ENCODE results near the gene PPP2R2B.
"Not testable (repeated sequence)": the region's sequence is repeated elsewhere in the genome, so short reads cannot be mapped to it uniquely, and the experiment has no call there.

PPP2R2B gene

GRCh38 chr5:146630472-146630871, 248.1 kb downstream of the PPP2R2B start:
- Histone ChIP-seq H3K4me1 (ENCODE audit: insufficient read depth, low read length) (peaks cover 13% of the 10 kb centered on the region), H3K9me3 (ENCODE audit: low read length) (peaks cover 3% of the 10 kb centered on the region)

GRCh38 chr5:146628950-146629349, 249.6 kb downstream of the PPP2R2B start:
- Histone ChIP-seq H3K9me3 (ENCODE audit: low read length) (peaks cover 3% of the 10 kb centered on the region), H3K27me3 (ENCODE audit: insufficient read depth, low read length) (no peaks in the 10 kb centered on the region), H3K4me3 (ENCODE audit: low read length) (no peak overlapping the region), H3K4me1 (ENCODE audit: insufficient read depth, low read length) (peaks cover 12% of the 10 kb centered on the region), H2AFZ (ENCODE audit: low read depth, low read length) (no peak overlapping the region), H3K36me3 (ENCODE audit: insufficient read depth, low read length) (no peaks in the 10 kb centered on the region)

More at GRCh38 chr5:146630472-146630871, 248.1 kb downstream of the PPP2R2B start:
- no peak overlapping the region for H2AFZ ChIP-seq (ENCODE audit: low read depth, low read length)
- no peaks in the 10 kb centered on the region for H3K36me3 ChIP-seq (ENCODE audit: insufficient read depth, low read length)
- no peak overlapping the region for H3K4me3 ChIP-seq (ENCODE audit: low read length)
- H3K27me3 ChIP-seq (ENCODE audit: insufficient read depth, low read length) = no peaks in the 10 kb centered on the region

GRCh38 chr5:146626936-146627335, 251.6 kb downstream of the PPP2R2B start:
- Histone ChIP-seq H2AFZ (ENCODE audit: low read depth, low read length) (no peak overlapping the region), H3K36me3 (ENCODE audit: insufficient read depth, low read length) (no peaks in the 10 kb centered on the region), H3K4me3 (ENCODE audit: low read length) (no peak overlapping the region), H3K9me3 (ENCODE audit: low read length) (peaks cover 3% of the 10 kb centered on the region), H3K27me3 (ENCODE audit: insufficient read depth, low read length) (no peaks in the 10 kb centered on the region), H3K4me1 (ENCODE audit: insufficient read depth, low read length) (no peaks in the 10 kb centered on the region)

GRCh38 chr5:146624179-146624578, 254.4 kb downstream of the PPP2R2B start:
- Histone ChIP-seq H3K27me3 (ENCODE audit: insufficient read depth, low read length) (no peaks in the 10 kb centered on the region), H3K36me3 (ENCODE audit: insufficient read depth, low read length) (no peaks in the 10 kb centered on the region), H2AFZ (ENCODE audit: low read depth, low read length) (no peak overlapping the region), H3K4me3 (ENCODE audit: low read length) (no peak overlapping the region), H3K4me1 (ENCODE audit: insufficient read depth, low read length) (peaks cover 19% of the 10 kb centered on the region), H3K9me3 (ENCODE audit: low read length) (peaks cover 3% of the 10 kb centered on the region)

GRCh38 chr5:146623666-146624065, 254.9 kb downstream of the PPP2R2B start:
- Histone ChIP-seq H3K27me3 (ENCODE audit: insufficient read depth, low read length) (no peaks in the 10 kb centered on the region), H3K36me3 (ENCODE audit: insufficient read depth, low read length) (no peaks in the 10 kb centered on the region), H2AFZ (ENCODE audit: low read depth, low read length) (no peak overlapping the region), H3K4me3 (ENCODE audit: low read length) (no peak overlapping the region), H3K4me1 (ENCODE audit: insufficient read depth, low read length) (peaks cover 19% of the 10 kb centered on the region), H3K9me3 (ENCODE audit: low read length) (peaks cover 3% of the 10 kb centered on the region)

GRCh38 chr5:146623009-146623408, 255.5 kb downstream of the PPP2R2B start:
- Histone ChIP-seq H3K4me1 (ENCODE audit: insufficient read depth, low read length) (peaks cover 19% of the 10 kb centered on the region), H3K4me3 (ENCODE audit: low read length) (no peak overlapping the region), H3K36me3 (ENCODE audit: insufficient read depth, low read length) (no peaks in the 10 kb centered on the region), H2AFZ (ENCODE audit: low read depth, low read length) (no peak overlapping the region), H3K9me3 (ENCODE audit: low read length) (peaks cover 3% of the 10 kb centered on the region), H3K27me3 (ENCODE audit: insufficient read depth, low read length) (no peaks in the 10 kb centered on the region)

- peaks cover 19% of the 10 kb centered on the region for H3K4me1 ChIP-seq (ENCODE audit: insufficient read depth, low read length)
- H2AFZ ChIP-seq (ENCODE audit: low read depth, low read length) = no peak overlapping the region
- no peaks in the 10 kb centered on the region for H3K27me3 ChIP-seq (ENCODE audit: insufficient read depth, low read length)
- no peak overlapping the region for H3K4me3 ChIP-seq (ENCODE audit: low read length)
- H3K36me3 ChIP-seq (ENCODE audit: insufficient read depth, low read length) = no peaks in the 10 kb centered on the region
- peaks cover 3% of the 10 kb centered on the region for H3K9me3 ChIP-seq (ENCODE audit: low read length)
Observed at GRCh38 chr5:146622391-146622790, 256.2 kb downstream of the PPP2R2B start.

GRCh38 chr5:146620669-146621051, 257.9 kb downstream of the PPP2R2B start:
- Histone ChIP-seq H3K27me3 (ENCODE audit: insufficient read depth, low read length) (no peaks in the 10 kb centered on the region), H3K9me3 (ENCODE audit: low read length) (peaks cover 3% of the 10 kb centered on the region), H3K4me3 (ENCODE audit: low read length) (no peak overlapping the region), H2AFZ (ENCODE audit: low read depth, low read length) (no peak overlapping the region), H3K36me3 (ENCODE audit: insufficient read depth, low read length) (no peaks in the 10 kb centered on the region), H3K4me1 (ENCODE audit: insufficient read depth, low read length) (peaks cover 19% of the 10 kb centered on the region)

GRCh38 chr5:146620031-146620668, 258.4 kb downstream of the PPP2R2B start:
- Histone ChIP-seq H3K27me3 (ENCODE audit: insufficient read depth, low read length) (no peaks in the 10 kb centered on the region), H2AFZ (ENCODE audit: low read depth, low read length) (no peak overlapping the region), H3K36me3 (ENCODE audit: insufficient read depth, low read length) (no peaks in the 10 kb centered on the region), H3K9me3 (ENCODE audit: low read length) (peaks cover 3% of the 10 kb centered on the region), H3K4me1 (ENCODE audit: insufficient read depth, low read length) (peaks cover 19% of the 10 kb centered on the region), H3K4me3 (ENCODE audit: low read length) (no peak overlapping the region)

- H3K9me3 ChIP-seq (ENCODE audit: low read length) = peaks cover 3% of the 10 kb centered on the region
- no peak overlapping the region for H3K4me3 ChIP-seq (ENCODE audit: low read length)
- no peaks in the 10 kb centered on the region for H3K27me3 ChIP-seq (ENCODE audit: insufficient read depth, low read length)
- H3K4me1 ChIP-seq (ENCODE audit: insufficient read depth, low read length) = peaks cover 19% of the 10 kb centered on the region
- H2AFZ ChIP-seq (ENCODE audit: low read depth, low read length) = no peak overlapping the region
- no peaks in the 10 kb centered on the region for H3K36me3 ChIP-seq (ENCODE audit: insufficient read depth, low read length)
Observed at GRCh38 chr5:146618434-146618833, 260.1 kb downstream of the PPP2R2B start.

- not testable (repeated sequence) for H2AFZ ChIP-seq (ENCODE audit: low read depth, low read length)
Observed at GRCh38 chr5:146609731-146610130, 268.8 kb downstream of the PPP2R2B start.

GRCh38 chr5:146607659-146608332, 270.8 kb downstream of the PPP2R2B start:
- Histone ChIP-seq H3K36me3 (ENCODE audit: insufficient read depth, low read length) (no peaks in the 10 kb centered on the region), H3K4me1 (ENCODE audit: insufficient read depth, low read length) (no peaks in the 10 kb centered on the region), H3K4me3 (ENCODE audit: low read length) (no peak overlapping the region), H2AFZ (ENCODE audit: low read depth, low read length) (no peak overlapping the region), H3K27me3 (ENCODE audit: insufficient read depth, low read length) (no peaks in the 10 kb centered on the region), H3K9me3 (ENCODE audit: low read length) (peaks cover 3% of the 10 kb centered on the region)

More at GRCh38 chr5:146609731-146610130, 268.8 kb downstream of the PPP2R2B start:
- not testable (repeated sequence) for H3K4me3 ChIP-seq (ENCODE audit: low read length); H3K27me3 ChIP-seq (ENCODE audit: insufficient read depth, low read length); H3K9me3 ChIP-seq (ENCODE audit: low read length); H3K4me1 ChIP-seq (ENCODE audit: insufficient read depth, low read length); H3K36me3 ChIP-seq (ENCODE audit: insufficient read depth, low read length)

GRCh38 chr5:146606893-146607292, 271.7 kb downstream of the PPP2R2B start:
- no peaks in the 10 kb centered on the region for H3K36me3 ChIP-seq (ENCODE audit: insufficient read depth, low read length)
- no peaks in the 10 kb centered on the region for H3K4me1 ChIP-seq (ENCODE audit: insufficient read depth, low read length)
- H3K27me3 ChIP-seq (ENCODE audit: insufficient read depth, low read length) = no peaks in the 10 kb centered on the region
- H3K9me3 ChIP-seq (ENCODE audit: low read length) = peaks cover 3% of the 10 kb centered on the region
- H2AFZ ChIP-seq (ENCODE audit: low read depth, low read length) = no peak overlapping the region
- H3K4me3 ChIP-seq (ENCODE audit: low read length) = no peak overlapping the region

Data from neuron (in vitro differentiated cells).